WI38 (cell line): ENCODE measurements around the gene AGO3.
"Not testable (repeated sequence)": the region's sequence is repeated elsewhere in the genome, so short reads cannot be mapped to it uniquely, and the experiment has no call there.

Experiments
- H3K4me3 ChIP-seq: 2 replicates; pipeline ENCODE4 v1.5.1; 2011; ENCODE audit warnings: low read depth, mild to moderate bottlenecking, control low read depth, low read length
- CTCF ChIP-seq: IDR thresholded peaks from 2 replicates; pipeline ENCODE4 v1.5.1; 2012; ENCODE audit warnings: low read depth, mild to moderate bottlenecking, control low read depth, low read length

The AGO3 gene

GRCh38 chr1:36007741-36008140, 76.8 kb downstream of the AGO3 start:
- no peak for TF ChIP-seq CTCF
- no peak overlapping the region for H3K4me3 ChIP-seq

- TF ChIP-seq CTCF, result no peak
- H3K4me3 ChIP-seq, result no peak overlapping the region
These were observed 77.8 kb downstream of the AGO3 start for GRCh38 chr1:36008546-36009197.

GRCh38 chr1:36014722-36015220, 83.9 kb downstream of the AGO3 start:
- no peak overlapping the region for H3K4me3 ChIP-seq
- no peak for TF ChIP-seq CTCF

GRCh38 chr1:36016686-36017085, 85.8 kb downstream of the AGO3 start:
- no peak for TF ChIP-seq CTCF
- no peak overlapping the region for H3K4me3 ChIP-seq

- H3K4me3 ChIP-seq, result 0 out of 2 replicates have a peak overlapping the region, but pooled peaks have one; percentile 9
- no peak for TF ChIP-seq CTCF
These were observed 92.3 kb downstream of the AGO3 start for GRCh38 chr1:36023098-36023769.

- H3K4me3 ChIP-seq, result not testable (repeated sequence)
These were observed 93.1 kb downstream of the AGO3 start for GRCh38 chr1:36024024-36024423.

GRCh38 chr1:36024847-36025246, 93.9 kb downstream of the AGO3 start:
- TF ChIP-seq CTCF, result no peak
- H3K4me3 ChIP-seq, result no peak overlapping the region

GRCh38 chr1:36027766-36028165, 96.9 kb downstream of the AGO3 start:
- H3K4me3 ChIP-seq, result no peak overlapping the region
- TF ChIP-seq CTCF, result no peak
